Measurements from ENCODE around the gene ANKUB1.

- TF ChIP-seq CTCF (IDR thresholded peaks at IDR 0.05 in 8 of 11, conservative IDR thresholded peaks at IDR 0.05 in 3 of 11), result no peak
- no peak for TF ChIP-seq POLR2A (IDR thresholded peaks at IDR 0.05)
- no peak for TF ChIP-seq POLR2AphosphoS5 (IDR thresholded peaks at IDR 0.05)
Measured at GRCh38 chr3:149815728-149816127, 23.4 kb upstream of the ANKUB1 start.

All from spleen (tissue), 7 donors.